K562 (cell line): ENCODE results near the gene MED15. TPM values are rescaled to one million over a fixed set of nuclear protein-coding genes. Genes with fewer than 3 reads are reported as not detected.

Experiments
- BRD4 ChIP-seq: fragments of 200-600 bp; sonication (generic); IDR thresholded peaks from 2 replicates; pipeline ENCODE4 v1.6.1; 2017; ENCODE audit warnings: inconsistent platforms
- CBFB ChIP-seq: sonication (generic); formaldehyde crosslinking; IDR thresholded peaks from 2 replicates; pipeline ENCODE4 v1.4.0; 2020; ENCODE audit warnings: mild to moderate bottlenecking, missing genetic modification reagents
- CHD7 ChIP-seq: fragments of 200-600 bp; sonication (generic); IDR thresholded peaks from one replicate; pipeline ENCODE4 v1.6.1; 2012; ENCODE audit warnings: mild to moderate bottlenecking, low read depth, low read length, inconsistent platforms
- KDM2B ChIP-seq: fragments of 250-450 bp; sonication (Bioruptor Pico); IDR thresholded peaks from 2 replicates; pipeline ENCODE4 v1.8.0; 2021; ENCODE audit warnings: mild to moderate bottlenecking, moderate library complexity
- KDM5B ChIP-seq: fragments of 200-600 bp; sonication (generic); IDR thresholded peaks from 2 replicates; pipeline ENCODE4 v1.6.1; 2012; ENCODE audit warnings: low read depth, mild to moderate bottlenecking, moderate library complexity, low read length, control low read depth, inconsistent platforms; ENCODE audit not compliant: insufficient replicate concordance
- MAFG ChIP-seq: fragments of 450-650 bp; conservative IDR thresholded peaks from 2 replicates; pipeline ENCODE4 v1.6.1; 2016; ENCODE audit warnings: missing genetic modification characterization, missing compliant biosample characterization
- MED1 ChIP-seq: sonication (generic); formaldehyde crosslinking; IDR thresholded peaks from 2 replicates; pipeline ENCODE4 v1.8.1; 2023; ENCODE audit warnings: missing genetic modification reagents, borderline replicate concordance
- SIN3B ChIP-seq: fragments of 450-650 bp; IDR thresholded peaks from 2 replicates; pipeline ENCODE4 v1.6.1; 2017; ENCODE audit warnings: low read depth, mild to moderate bottlenecking, moderate library complexity
- STAT6 ChIP-seq: sonication (generic); formaldehyde crosslinking; IDR thresholded peaks from 2 replicates; pipeline ENCODE4 v1.8.1; 2023; ENCODE audit warnings: mild to moderate bottlenecking, missing genetic modification reagents
- SUPT5H ChIP-seq: fragments of 450-650 bp; IDR thresholded peaks from 2 replicates; pipeline ENCODE4 v1.6.1; 2016
- ZNF23 ChIP-seq: fragments of 250-450 bp; sonication (Bioruptor Pico); IDR thresholded peaks from 2 replicates; pipeline ENCODE4 v1.4.0; 2020; ENCODE audit warnings: mild to moderate bottlenecking
- ZNF282 ChIP-seq: sonication (generic); formaldehyde crosslinking; IDR thresholded peaks from 2 replicates; pipeline ENCODE4 v1.8.1; 2023; ENCODE audit warnings: missing genetic modification reagents
- polyA plus RNA-seq, 8 experiments: library from polyadenylated mRNA; depleted of rRNA in 4 of 8; stranded (reverse) in 5 of 8; unstranded in 3 of 8; fragments of >200 nt; fragmentation: Nextera tagmentation in 2 of 8; fragmentation: Illumina TruSeq in 1 of 8; extraction: Ambion mirVana in 2 of 8; extraction: Trizol in 1 of 8; gene quantifications; 2 replicates each; pipeline versions ENCODE4 v1.2.1 to v1.2.3, GENCODE V29; 2011 to 2014; ENCODE audit warnings: inconsistent platforms in 1 of 8, missing spikeins in 1 of 8
- total RNA-seq, 7 experiments: library from RNA; depleted of rRNA in 6 of 7; stranded (reverse); fragments of >200 nt in 6 of 7; fragmentation: Illumina TruSeq in 2 of 7; extraction: Trizol in 2 of 7; gene quantifications; 2 replicates each; pipeline versions ENCODE4 v1.2.1 to v1.2.3, GENCODE V29; 2011 to 2021; ENCODE audit warnings: low replicate concordance in 1 of 7
- TF ChIP-seq, protein P1 (sequence below): sonication (generic); formaldehyde crosslinking; IDR thresholded peaks from 2 replicates; pipeline ENCODE4 v1.8.0; 2022; ENCODE audit warnings: missing genetic modification reagents, mild to moderate bottlenecking, moderate library complexity, borderline replicate concordance

MED15 gene
- total and polyA plus RNA-seq, 9 of the 15 experiments (the other 6 are each of a cell fraction or from before 2014, with no cell fraction given), result 4.0 to 271 (median 60.1) TPM

DNA sequence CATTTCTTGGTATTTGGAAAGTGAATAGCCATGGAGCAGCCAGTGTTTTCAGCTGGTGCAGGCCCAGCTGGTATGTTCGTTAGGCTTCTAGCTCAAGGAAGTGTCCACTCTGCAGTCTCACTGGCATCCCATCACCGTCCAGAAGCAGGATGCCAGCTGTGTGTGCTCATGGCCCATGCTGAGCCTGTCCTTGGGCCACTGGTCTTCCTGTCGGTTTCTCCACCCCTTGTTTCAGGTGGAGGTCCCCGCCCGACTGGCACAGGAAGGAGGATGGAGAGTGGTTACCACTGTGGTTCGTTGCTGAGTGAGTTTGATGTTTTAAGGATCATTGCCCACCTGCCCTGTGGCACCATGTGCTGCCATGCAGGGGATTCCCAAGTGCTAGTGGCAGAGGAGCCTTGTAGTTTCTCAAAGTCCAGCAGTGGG lies 63.7 kb downstream of the MED15 start (continued):
- peak; percentile 89; the same call in 1 of the 2 replicates for TF ChIP-seq MED1
- TF ChIP-seq SUPT5H, result no peak
- TF ChIP-seq CHD7, result no peak
- no peak for TF ChIP-seq ZNF23 (CRISPR knock-in tag)
- TF ChIP-seq STAT6, result 0 out of 2 replicates have a peak, but pooled peaks have one; percentile 25
- no peak for TF ChIP-seq SIN3B
- TF ChIP-seq BRD4, result no peak
- no peak for TF ChIP-seq MAFG (tag)
- no peak for TF ChIP-seq KDM5B
- 0 out of 2 replicates have a peak, but pooled peaks have one; percentile 68 for TF ChIP-seq ZNF282 (CRISPR knock-in tag)
- TF ChIP-seq CBFB (CRISPR knock-in tag), result peak; percentile 71; the same call in 1 of the 2 replicates
- TF ChIP-seq, protein P1, sequence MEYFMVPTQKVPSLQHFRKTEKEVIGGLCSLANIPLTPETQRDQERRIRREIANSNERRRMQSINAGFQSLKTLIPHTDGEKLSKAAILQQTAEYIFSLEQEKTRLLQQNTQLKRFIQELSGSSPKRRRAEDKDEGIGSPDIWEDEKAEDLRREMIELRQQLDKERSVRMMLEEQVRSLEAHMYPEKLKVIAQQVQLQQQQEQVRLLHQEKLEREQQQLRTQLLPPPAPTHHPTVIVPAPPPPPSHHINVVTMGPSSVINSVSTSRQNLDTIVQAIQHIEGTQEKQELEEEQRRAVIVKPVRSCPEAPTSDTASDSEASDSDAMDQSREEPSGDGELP (CRISPR knock-in tag), result peak; percentile 49; the same call in 1 of the 2 replicates
- TF ChIP-seq KDM2B (CRISPR knock-in tag), result no peak
